DLD1 (cell line): ENCODE measurements around the gene ABI2.
"Not testable (repeated sequence)": the region's sequence is repeated elsewhere in the genome, so short reads cannot be mapped to it uniquely, and the experiment has no call there.

ENCODE experiments used
- in situ Hi-C: cut with HindIII; loops from 2 replicates; pipeline ENCODE4 v1.10.0; 2017; ENCODE audit warnings: low sequenced_read_pairs

ABI2 gene

GRCh38 chr2:203354966-203355365 lies 26.8 kb downstream of the ABI2 start:
- in situ Hi-C loops: no loop called here

GRCh38 chr2:203359450-203359849 lies 31.3 kb downstream of the ABI2 start:
- in situ Hi-C loops: no loop called here

- in situ Hi-C loops: no loop called here
Observed at GRCh38 chr2:203360833-203361430, 32.7 kb downstream of the ABI2 start.

- in situ Hi-C loops: no loop called here
Observed at GRCh38 chr2:203361495-203361894, 33.3 kb downstream of the ABI2 start.

- in situ Hi-C loops: no loop called here
Observed at GRCh38 chr2:203361922-203362321, 33.7 kb downstream of the ABI2 start.

- in situ Hi-C loops: no loop called here
Observed at GRCh38 chr2:203366639-203367466, 38.7 kb downstream of the ABI2 start.

GRCh38 chr2:203372706-203373105 lies 44.5 kb downstream of the ABI2 start:
- in situ Hi-C loops: not testable (repeated sequence)

GRCh38 chr2:203376173-203376572 lies 48.0 kb downstream of the ABI2 start:
- in situ Hi-C loops: no loop called here

GRCh38 chr2:203379156-203379555 lies 51.0 kb downstream of the ABI2 start:
- in situ Hi-C loops: no loop called here

- in situ Hi-C loops: no loop called here
Observed at GRCh38 chr2:203383038-203383437, 54.8 kb downstream of the ABI2 start.

- in situ Hi-C loops: not testable (repeated sequence)
Observed at GRCh38 chr2:203388153-203388552, 60.0 kb downstream of the ABI2 start.

- in situ Hi-C loops: no loop called here
Observed at GRCh38 chr2:203394519-203395227, 66.5 kb downstream of the ABI2 start.

- in situ Hi-C loops: no loop called here
Observed at GRCh38 chr2:203395858-203396257, 67.7 kb downstream of the ABI2 start.

GRCh38 chr2:203396667-203397066 lies 68.5 kb downstream of the ABI2 start:
- in situ Hi-C loops: no loop called here

- in situ Hi-C loops: no loop called here
Observed at GRCh38 chr2:203399031-203399430, 70.8 kb downstream of the ABI2 start.

GRCh38 chr2:203400805-203401585 lies 72.8 kb downstream of the ABI2 start:
- in situ Hi-C loops: no loop called here

- in situ Hi-C loops: no loop called here
Observed at GRCh38 chr2:203404996-203405395, 76.8 kb downstream of the ABI2 start.

GRCh38 chr2:203407496-203407895 lies 79.3 kb downstream of the ABI2 start:
- in situ Hi-C loops: no loop called here

GRCh38 chr2:203412546-203413331 lies 84.5 kb downstream of the ABI2 start:
- in situ Hi-C loops: no loop called here

GRCh38 chr2:203413796-203414195 lies 85.6 kb downstream of the ABI2 start:
- in situ Hi-C loops: no loop called here
